Measurements from ENCODE around the gene ZNF175. TPM values are rescaled to one million over a fixed set of nuclear protein-coding genes. Genes with fewer than 3 reads are reported as not detected.

ZNF175 gene
- total and polyA plus RNA-seq, 2 experiments from 2014 or later = 1.1 to 4.1 TPM

DNA sequence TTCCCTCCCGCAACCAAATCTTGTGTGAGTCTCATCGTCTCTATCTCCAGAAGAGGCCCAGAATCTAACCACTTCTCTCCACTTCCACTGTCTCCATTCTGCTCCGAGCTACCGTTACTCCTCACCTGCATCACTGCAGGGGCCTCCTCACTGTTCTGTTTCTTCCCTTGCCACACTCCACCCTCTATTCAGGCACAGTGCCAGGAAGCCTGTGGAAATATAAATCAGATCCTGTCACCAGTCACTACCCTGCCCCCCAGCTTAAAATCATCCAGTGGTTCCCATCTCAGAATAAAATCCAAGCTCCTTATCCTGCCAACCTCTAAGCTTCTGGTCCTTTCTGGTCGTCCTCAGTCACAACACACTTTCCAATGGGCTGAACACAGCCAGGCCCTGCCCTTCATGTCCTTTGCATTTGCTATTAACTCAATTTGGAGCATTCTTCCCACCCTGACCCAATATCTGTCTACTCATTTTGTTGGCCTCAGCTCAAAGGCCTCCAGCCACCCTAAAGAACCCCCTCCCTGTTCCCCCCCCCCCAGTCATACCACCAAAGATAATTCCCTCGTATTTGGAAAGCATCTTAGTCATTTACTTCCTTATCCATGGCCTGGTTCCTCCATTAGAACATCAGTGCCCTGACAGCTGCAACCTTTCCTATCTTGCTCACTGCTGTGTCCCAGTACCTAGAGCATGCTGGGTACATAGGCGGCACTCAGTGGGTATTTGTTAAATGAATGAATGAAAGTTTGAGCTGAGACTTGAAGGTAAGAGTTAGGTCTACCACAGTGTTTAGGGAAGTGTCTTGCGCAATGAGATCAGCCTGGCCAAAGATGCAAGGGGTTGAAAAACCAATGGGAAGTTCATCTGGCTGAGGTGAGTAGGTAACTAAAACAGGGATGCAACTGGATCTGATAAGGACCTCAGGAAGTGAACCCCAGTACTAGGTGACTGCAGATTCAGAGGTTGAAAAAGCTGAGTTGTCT, 24.4 kb downstream of the ZNF175 start:
- no peaks in the 10 kb centered on the region for H4K20me1 ChIP-seq (ENCODE audit: insufficient read depth, poor library complexity, severe bottlenecking)
- WGBS (ENCODE audit: low lambda C conversion rate, missing lambda C conversion rate) = 80% methylated on average over 8 of the region's 8 CpGs
- H3K9me2 ChIP-seq (replicated peaks; ENCODE audit: insufficient read depth) = no peaks in the 10 kb centered on the region
- no peaks in the 10 kb centered on the region for H3K36me3 ChIP-seq (replicated peaks; ENCODE audit: insufficient read depth, low read depth)
- peak overlapping the region; percentile 53 for H2AFZ ChIP-seq
- H3K79me2 ChIP-seq = no peaks in the 10 kb centered on the region
- H3K4me2 ChIP-seq = peak overlapping the region; percentile 78
- DNase-seq (ENCODE audit: low spot score) = no peak
- no peak overlapping the region for H3K27ac ChIP-seq
- no peaks in the 10 kb centered on the region for H3K4me1 ChIP-seq (ENCODE audit: insufficient read depth)
- TF ChIP-seq EZH2phosphoT487 (IDR thresholded peaks at IDR 0.05; ENCODE audit: low read depth, severe bottlenecking, unreplicated experiment) (no peak), EZH2 (IDR thresholded peaks at IDR 0.05; ENCODE audit: borderline replicate concordance) (no peak)
- TF ChIP-seq, protein P1, sequence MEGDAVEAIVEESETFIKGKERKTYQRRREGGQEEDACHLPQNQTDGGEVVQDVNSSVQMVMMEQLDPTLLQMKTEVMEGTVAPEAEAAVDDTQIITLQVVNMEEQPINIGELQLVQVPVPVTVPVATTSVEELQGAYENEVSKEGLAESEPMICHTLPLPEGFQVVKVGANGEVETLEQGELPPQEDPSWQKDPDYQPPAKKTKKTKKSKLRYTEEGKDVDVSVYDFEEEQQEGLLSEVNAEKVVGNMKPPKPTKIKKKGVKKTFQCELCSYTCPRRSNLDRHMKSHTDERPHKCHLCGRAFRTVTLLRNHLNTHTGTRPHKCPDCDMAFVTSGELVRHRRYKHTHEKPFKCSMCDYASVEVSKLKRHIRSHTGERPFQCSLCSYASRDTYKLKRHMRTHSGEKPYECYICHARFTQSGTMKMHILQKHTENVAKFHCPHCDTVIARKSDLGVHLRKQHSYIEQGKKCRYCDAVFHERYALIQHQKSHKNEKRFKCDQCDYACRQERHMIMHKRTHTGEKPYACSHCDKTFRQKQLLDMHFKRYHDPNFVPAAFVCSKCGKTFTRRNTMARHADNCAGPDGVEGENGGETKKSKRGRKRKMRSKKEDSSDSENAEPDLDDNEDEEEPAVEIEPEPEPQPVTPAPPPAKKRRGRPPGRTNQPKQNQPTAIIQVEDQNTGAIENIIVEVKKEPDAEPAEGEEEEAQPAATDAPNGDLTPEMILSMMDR (IDR thresholded peaks at IDR 0.05; ENCODE audit: poor library complexity) = no peak
- no peaks in the 10 kb centered on the region for H3K27me3 ChIP-seq
- H3K9me3 ChIP-seq (ENCODE audit: low read depth) = no peaks in the 10 kb centered on the region
- H3K4me3 ChIP-seq = no peak overlapping the region

- Histone ChIP-seq H3K4me1 (ENCODE audit: insufficient read depth) (no peaks in the 10 kb centered on the region), H3K27me3 (no peaks in the 10 kb centered on the region), H3K27ac (no peak overlapping the region), H3K9me3 (ENCODE audit: low read depth) (no peaks in the 10 kb centered on the region), H4K20me1 (ENCODE audit: insufficient read depth, poor library complexity, severe bottlenecking) (no peaks in the 10 kb centered on the region), H3K4me3 (no peak overlapping the region), H3K36me3 (replicated peaks; ENCODE audit: insufficient read depth, low read depth) (no peaks in the 10 kb centered on the region), H3K79me2 (no peaks in the 10 kb centered on the region), H3K4me2 (no peak overlapping the region), H3K9me2 (replicated peaks; ENCODE audit: insufficient read depth) (no peaks in the 10 kb centered on the region), H2AFZ (no peak overlapping the region)
- TF ChIP-seq EZH2 (IDR thresholded peaks at IDR 0.05; ENCODE audit: borderline replicate concordance) (no peak), EZH2phosphoT487 (IDR thresholded peaks at IDR 0.05; ENCODE audit: low read depth, severe bottlenecking, unreplicated experiment) (no peak)
- TF ChIP-seq, protein P1 (IDR thresholded peaks at IDR 0.05; ENCODE audit: poor library complexity) = no peak
- WGBS (ENCODE audit: low lambda C conversion rate, missing lambda C conversion rate) = 92% methylated on average over 31 of the region's 31 CpGs
- DNase-seq (ENCODE audit: low spot score) = no peak
These were observed 27.3 kb downstream of the ZNF175 start for GRCh38 chr19:51598159-51598915.

- Histone ChIP-seq H3K36me3 (replicated peaks; ENCODE audit: insufficient read depth, low read depth) (no peaks in the 10 kb centered on the region), H3K9me2 (replicated peaks; ENCODE audit: insufficient read depth) (no peaks in the 10 kb centered on the region), H4K20me1 (ENCODE audit: insufficient read depth, poor library complexity, severe bottlenecking) (no peaks in the 10 kb centered on the region), H3K79me2 (no peaks in the 10 kb centered on the region), H3K4me3 (no peak overlapping the region), H2AFZ (no peak overlapping the region), H3K4me2 (no peak overlapping the region), H3K27ac (no peak overlapping the region), H3K9me3 (ENCODE audit: low read depth) (no peaks in the 10 kb centered on the region), H3K4me1 (ENCODE audit: insufficient read depth) (no peaks in the 10 kb centered on the region), H3K27me3 (no peaks in the 10 kb centered on the region)
- no peak for DNase-seq (ENCODE audit: low spot score)
- WGBS (ENCODE audit: low lambda C conversion rate, missing lambda C conversion rate) = 91% methylated on average over 10 of the region's 10 CpGs
- no peak for TF ChIP-seq EZH2 (IDR thresholded peaks at IDR 0.05; ENCODE audit: borderline replicate concordance)
These were observed 28.0 kb downstream of the ZNF175 start for GRCh38 chr19:51599084-51599483.

Data from hepatocyte (in vitro differentiated cells).